AG04450 (cell line): ENCODE results near the gene ZFAND6. TPM values are rescaled to one million over a fixed set of nuclear protein-coding genes. Genes with fewer than 3 reads are reported as not detected.

Source experiments
- CTCF ChIA-PET: fragments of 300-600, 350-600 bp; formaldehyde crosslinking; extraction: SDS; loops from one replicate; lab custom pipeline; 2022; ENCODE audit warnings: antibody characterized with exemption, inconsistent platforms; lab: Charles Lee
- POLR2A ChIA-PET: fragments of 350-600 bp; formaldehyde crosslinking; extraction: SDS; loops from one replicate; lab custom pipeline; 2021; ENCODE audit warnings: antibody characterized with exemption, inconsistent platforms; lab: Yijun Ruan, JAX
- DNase-seq: peaks from one replicate; pipeline ENCODE4 v3.0.0-alpha.2; 2011; ENCODE audit warnings: low read depth, low spot score
- H3K27ac ChIP-seq: one replicate; pipeline ENCODE4 v1.5.1; 2012; ENCODE audit warnings: low read depth, low read length, control low read depth
- H3K27me3 ChIP-seq: one replicate; pipeline ENCODE4 v1.6.0; 2012; ENCODE audit warnings: low read length; ENCODE audit not compliant: control insufficient read depth, insufficient read depth
- H3K4me3 ChIP-seq: 2 replicates; pipeline ENCODE4 v1.5.1; 2011; ENCODE audit warnings: mild to moderate bottlenecking, low read depth, low read length, control low read depth
- H3K9me3 ChIP-seq: 2 replicates; pipeline ENCODE4 v1.5.1; 2012; ENCODE audit warnings: low read length; ENCODE audit not compliant: control insufficient read depth, insufficient read depth
- CTCF ChIP-seq: IDR thresholded peaks from 2 replicates; pipeline ENCODE4 v1.5.1; 2011; ENCODE audit warnings: low read depth, low read length, control low read depth, inconsistent platforms
- polyA plus RNA-seq: library from polyadenylated mRNA; depleted of rRNA; stranded (reverse); fragments of >200 nt; gene quantifications from 2 replicates; pipeline ENCODE4 v1.2.3, GENCODE V29; 2011

Gene ZFAND6
- polyA plus RNA-seq, 1 experiment: 166 TPM

DNA sequence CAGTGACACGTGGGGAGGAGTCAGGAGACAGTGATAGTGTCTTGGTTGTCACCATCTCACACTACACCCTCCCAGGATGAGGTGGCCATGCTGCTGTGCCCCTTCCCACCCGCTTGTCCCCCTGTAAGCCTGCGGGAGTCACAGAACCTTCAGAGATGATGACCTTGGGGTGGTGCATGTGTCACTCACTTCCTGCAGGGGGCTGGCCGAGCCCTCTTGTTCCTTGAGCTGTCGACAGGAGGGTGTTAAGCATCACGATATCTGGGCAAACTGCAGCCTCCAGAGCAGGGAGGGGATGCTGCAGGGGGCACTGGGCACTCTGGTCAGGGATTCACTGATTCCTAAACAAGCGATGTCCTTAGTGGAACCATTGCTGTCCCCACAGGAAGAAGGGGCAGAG, 121.0 kb downstream of the ZFAND6 start:
- no peak for TF ChIP-seq CTCF
- DNase-seq: no peak
- no peak overlapping the region for H3K4me3 ChIP-seq
- ChIA-PET CTCF (no interaction called here), POLR2A (no interaction called here)
- H3K27ac ChIP-seq: no peak overlapping the region
- H3K27me3 ChIP-seq: no peaks in the 10 kb centered on the region
- H3K9me3 ChIP-seq: peaks cover 20% of the 10 kb centered on the region

DNA sequence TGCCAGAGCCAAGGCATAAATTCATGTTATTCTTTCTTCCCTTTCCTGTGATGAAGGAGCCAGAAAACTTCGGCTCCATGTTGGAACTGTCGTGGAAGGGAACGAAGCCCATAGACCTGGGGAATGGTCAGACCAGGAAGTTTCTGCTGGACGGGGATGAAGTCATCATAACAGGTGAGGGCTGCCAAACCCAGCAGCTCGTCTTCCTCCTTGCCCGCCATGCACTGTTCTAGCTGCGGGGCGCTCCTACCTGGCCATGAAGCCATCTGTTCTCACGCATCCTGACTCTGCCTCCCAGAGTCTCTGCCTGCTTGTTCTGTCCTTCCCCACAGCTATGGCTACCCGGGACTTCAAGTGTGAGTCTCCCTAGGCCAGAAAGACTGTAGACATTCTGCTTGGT, 121.5 kb downstream of the ZFAND6 start:
- ChIA-PET POLR2A (no interaction called here), CTCF (no interaction called here)
- Histone ChIP-seq H3K4me3 (no peak overlapping the region), H3K27me3 (no peaks in the 10 kb centered on the region), H3K27ac (no peak overlapping the region), H3K9me3 (peaks cover 20% of the 10 kb centered on the region)
- no peak for TF ChIP-seq CTCF
- DNase-seq: no peak

DNA sequence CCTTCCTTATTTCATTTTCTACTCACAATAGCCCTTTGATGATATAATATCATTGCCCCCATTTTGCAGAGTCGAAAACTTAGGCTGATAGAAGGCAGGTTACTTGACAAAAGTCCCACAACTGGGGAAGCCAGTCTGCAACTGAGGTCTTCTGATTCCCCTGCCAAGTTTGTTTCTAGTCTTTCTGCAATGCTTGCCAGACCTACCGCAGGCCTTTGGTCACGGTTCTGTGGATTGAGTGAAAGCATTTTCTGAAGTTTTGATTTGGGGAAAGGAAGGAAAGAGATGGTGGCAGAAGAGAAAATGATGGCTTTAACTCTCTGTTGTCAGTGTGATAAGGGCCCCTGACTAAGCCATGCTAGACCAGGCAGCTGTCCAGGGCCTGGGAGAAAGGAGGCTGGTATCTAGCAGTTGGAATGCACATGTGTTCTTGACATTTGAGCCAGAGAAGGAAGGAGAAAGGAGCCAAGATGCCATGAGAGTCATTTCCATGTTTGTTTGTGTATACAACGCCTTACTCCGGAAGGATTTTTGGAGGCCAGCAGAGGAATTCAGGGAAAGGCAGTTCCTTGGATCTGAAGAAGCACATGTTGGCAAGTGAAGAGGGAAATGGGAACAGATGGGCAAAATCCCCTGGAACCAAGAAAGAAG, 123.3 kb downstream of the ZFAND6 start:
- Histone ChIP-seq H3K27ac (peak overlapping the region; percentile 52), H3K9me3 (peaks cover 10% of the 10 kb centered on the region), H3K4me3 (no peak overlapping the region), H3K27me3 (no peaks in the 10 kb centered on the region)
- no peak for TF ChIP-seq CTCF
- DNase-seq: peak; percentile 69
- CTCF ChIA-PET: no interaction called here
- POLR2A ChIA-PET: no interaction called here

DNA sequence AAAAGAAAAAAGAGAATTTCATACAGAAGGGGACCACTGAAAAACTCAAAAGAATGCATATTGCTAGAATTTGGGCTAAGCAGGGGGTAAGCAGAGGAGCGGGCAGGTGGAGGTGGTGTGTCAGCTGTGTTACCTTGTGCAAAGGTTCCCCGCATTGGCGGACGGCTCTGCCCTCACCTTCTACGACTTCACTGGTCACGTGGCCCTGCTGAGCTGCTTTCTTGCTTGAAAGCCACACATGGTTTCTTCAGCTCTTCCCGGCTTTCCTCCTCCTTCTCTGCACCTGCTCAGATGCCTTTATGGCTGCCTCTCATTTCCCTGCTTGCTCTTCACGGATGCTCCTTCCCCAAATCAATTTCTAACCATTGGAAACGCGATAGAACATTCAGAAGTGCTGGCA, 123.8 kb downstream of the ZFAND6 start:
- H3K9me3 ChIP-seq: peaks cover 5% of the 10 kb centered on the region
- H3K27ac ChIP-seq: peak overlapping the region; percentile 52
- CTCF ChIA-PET: no interaction called here
- DNase-seq: no peak
- no peaks in the 10 kb centered on the region for H3K27me3 ChIP-seq
- no peak for TF ChIP-seq CTCF
- POLR2A ChIA-PET: no interaction called here
- no peak overlapping the region for H3K4me3 ChIP-seq

DNA sequence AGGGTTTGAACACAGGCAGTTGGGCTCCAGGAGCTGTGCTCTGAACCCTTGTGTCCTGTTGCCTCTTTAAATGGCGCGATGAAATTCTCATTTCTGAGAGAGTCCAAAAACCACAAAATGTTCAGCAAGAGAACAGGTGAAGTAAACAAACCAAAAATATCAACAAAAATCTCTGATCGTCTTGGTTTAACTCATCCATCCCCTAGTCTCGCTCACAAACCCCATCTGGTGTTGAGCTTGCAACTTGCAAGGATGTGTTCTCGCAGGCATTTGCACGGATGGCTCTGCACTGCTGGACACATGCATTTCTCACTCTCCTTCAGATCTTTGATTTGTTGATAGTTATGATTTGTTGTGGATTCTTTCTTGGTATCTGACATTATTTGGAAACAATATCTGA, 124.4 kb downstream of the ZFAND6 start:
- H3K27ac ChIP-seq: no peak overlapping the region
- DNase-seq: no peak
- ChIA-PET CTCF (interaction anchor here (0.9 kb wide), 1 partner anchor 51 kb away, joined by 3 read pairs; no protein-coding TSS in a partner anchor), POLR2A (no interaction called here)
- H3K27me3 ChIP-seq: no peaks in the 10 kb centered on the region
- TF ChIP-seq CTCF: peak; percentile 46
- no peaks in the 10 kb centered on the region; the same call in 1 of the 2 replicates for H3K9me3 ChIP-seq
- no peak overlapping the region for H3K4me3 ChIP-seq
